ENCODE measurements around the gene TPSB2.
"Not testable (repeated sequence)": the region's sequence is repeated elsewhere in the genome, so short reads cannot be mapped to it uniquely, and the experiment has no call there.

TPSB2 gene

GRCh38 chr16:1240436-1240835 is 10.5 kb upstream of the TPSB2 start, which contains the start of gene TPSAB1:
Gene TPSAB1 (plus strand): TSS chr16:1240705. CDS start chr16:1240939, 234 bp downstream.
- not testable (repeated sequence) for DNase-seq

GRCh38 chr16:1239575-1239974 is 9.6 kb upstream of the TPSB2 start:
- not testable (repeated sequence) for DNase-seq

- DNase-seq, result not testable (repeated sequence)
These were observed 8.9 kb upstream of the TPSB2 start for GRCh38 chr16:1238909-1239308.

GRCh38 chr16:1237990-1238389 is 8.0 kb upstream of the TPSB2 start:
- DNase-seq, result no peak

GRCh38 chr16:1236659-1237058 is 6.7 kb upstream of the TPSB2 start:
- not testable (repeated sequence) for DNase-seq

GRCh38 chr16:1232049-1232748 is 2.2 kb upstream of the TPSB2 start:
- not testable (repeated sequence) for DNase-seq

- DNase-seq, result not testable (repeated sequence)
These were observed 1.3 kb upstream of the TPSB2 start for GRCh38 chr16:1231301-1231700.

GRCh38 chr16:1230471-1231212 is 658 bp upstream of the TPSB2 start:
- not testable (repeated sequence) for DNase-seq

GRCh38 chr16:1229476-1229875 is 508 bp downstream of the TPSB2 start:
- DNase-seq, result not testable (repeated sequence)

- not testable (repeated sequence) for DNase-seq
These were observed 1.8 kb downstream of the TPSB2 start for GRCh38 chr16:1228227-1228626.

GRCh38 chr16:1226692-1227091 is 3.3 kb downstream of the TPSB2 start:
- not testable (repeated sequence) for DNase-seq

- not testable (repeated sequence) for DNase-seq
These were observed 4.2 kb downstream of the TPSB2 start for GRCh38 chr16:1225728-1226311.

- no peak for DNase-seq
These were observed 4.9 kb downstream of the TPSB2 start, which contains the start of gene TPSG1 for GRCh38 chr16:1225051-1225451. Gene TPSG1 (minus strand): TSS chr16:1225268. CDS start chr16:1225252, 16 bp downstream.

- DNase-seq, result no peak
These were observed 5.4 kb downstream of the TPSB2 start for GRCh38 chr16:1224558-1224957.

- no peak for DNase-seq
These were observed 6.4 kb downstream of the TPSB2 start for GRCh38 chr16:1223355-1224214.

- no peak for DNase-seq
These were observed 7.2 kb downstream of the TPSB2 start for GRCh38 chr16:1222553-1223354.

- no peak for DNase-seq
These were observed 8.1 kb downstream of the TPSB2 start for GRCh38 chr16:1221628-1222552.

GRCh38 chr16:1220841-1221627 is 8.9 kb downstream of the TPSB2 start:
- no peak for DNase-seq

GRCh38 chr16:1220098-1220728 is 9.8 kb downstream of the TPSB2 start:
- DNase-seq, result no peak
